Bone marrow (tissue), 2 donors: Measurements from ENCODE around the gene XIST.
"Not testable (repeated sequence)": the region's sequence is repeated elsewhere in the genome, so short reads cannot be mapped to it uniquely, and the experiment has no call there.

Experiments used
- DNase-seq, 2 donors: peaks; one replicate each; lab custom pipeline; 2025; lab: John Stamatoyannopoulos, UW

The XIST gene

GRCh38 chrX:73852467-73852866 is at the start of gene XIST:
TSS of gene XIST (minus strand) at chrX:73852714.
- DNase-seq: no peak

DNA sequence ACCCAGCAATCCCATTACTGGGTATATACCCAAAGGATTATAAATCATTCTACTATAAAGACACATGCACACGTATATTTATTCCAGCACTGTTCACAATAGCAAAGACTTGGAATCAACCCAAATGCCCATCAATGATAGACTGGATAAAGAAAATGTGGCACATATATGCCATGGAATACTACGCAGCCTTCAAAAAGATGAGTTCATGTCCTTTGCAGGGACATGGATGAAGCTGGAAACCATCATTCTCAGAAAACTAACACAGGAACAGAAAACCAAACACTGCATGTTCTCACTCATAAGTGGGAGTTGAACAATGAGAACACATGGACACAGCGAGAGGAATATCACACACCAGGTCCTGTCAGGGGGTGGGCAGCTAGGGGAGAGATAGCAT is 45.8 kb upstream of the XIST start:
- DNase-seq: not testable (repeated sequence)

DNA sequence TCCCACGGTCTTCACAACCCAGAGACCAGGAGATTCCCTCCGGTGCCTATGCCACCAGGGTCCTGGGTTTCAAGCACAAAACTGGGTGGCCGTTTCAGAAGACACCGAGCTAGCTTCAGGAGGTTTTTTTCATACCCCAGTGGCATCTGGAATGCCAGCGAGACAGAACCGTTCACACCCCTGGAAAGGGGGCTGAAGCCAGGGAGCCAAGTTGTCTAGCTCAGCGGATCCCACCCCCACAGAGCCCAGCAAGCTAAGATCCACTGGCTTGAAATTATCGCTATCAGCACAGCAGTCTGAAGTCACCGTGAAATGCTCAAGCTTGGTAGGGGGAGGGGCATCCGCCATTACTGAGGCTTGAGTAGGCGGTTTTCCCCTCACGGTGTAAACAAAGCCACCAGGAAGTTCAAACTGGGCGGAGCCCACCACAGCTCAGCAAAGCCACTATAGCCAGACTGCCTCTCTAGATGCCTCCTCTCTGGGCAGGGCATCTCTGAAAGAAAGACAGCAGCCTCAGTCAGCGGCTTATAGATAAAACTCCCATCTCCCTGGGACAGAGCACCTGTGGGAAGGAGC is 40.1 kb upstream of the XIST start:
- not testable (repeated sequence) for DNase-seq

DNA sequence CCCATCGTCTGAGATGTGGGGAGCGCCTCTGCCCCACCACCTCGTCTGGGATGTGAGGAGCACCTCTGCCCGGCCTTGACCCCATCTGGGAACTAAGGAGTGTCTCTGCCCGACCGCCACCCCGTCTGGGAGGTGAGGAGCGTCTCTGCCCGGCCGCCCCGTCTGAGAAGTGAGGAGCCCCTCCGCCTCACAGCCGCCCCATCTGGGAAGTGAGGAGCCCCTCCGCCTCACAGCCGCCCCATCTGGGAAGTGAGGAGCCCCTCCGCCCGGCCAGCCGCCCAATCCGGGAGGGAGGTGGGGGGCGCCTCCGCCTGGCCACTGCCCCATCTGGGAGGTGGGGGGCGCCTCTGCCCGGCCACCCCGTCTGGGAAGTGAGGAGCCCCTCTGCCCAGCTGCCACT is 29.7 kb upstream of the XIST start:
- DNase-seq: not testable (repeated sequence)

DNA sequence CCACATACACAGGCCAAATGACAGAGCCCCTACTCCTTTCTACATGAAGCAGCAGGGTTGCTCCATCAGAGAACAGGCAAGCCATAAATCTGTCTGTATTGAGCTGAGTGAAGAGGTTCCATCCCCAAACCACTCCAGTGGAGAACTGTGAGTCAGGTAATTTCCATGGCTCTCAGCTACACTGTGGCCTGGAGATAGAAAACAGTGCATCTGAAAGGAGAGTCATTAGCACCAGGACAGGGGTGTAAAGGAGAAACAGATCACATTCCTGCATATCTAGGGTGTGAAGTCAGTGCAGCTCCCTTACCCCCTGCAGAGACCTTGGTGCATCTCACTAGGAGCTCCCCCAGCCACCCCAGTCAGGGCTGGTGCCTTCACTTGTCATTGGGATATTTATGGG is 25.2 kb upstream of the XIST start:
- DNase-seq: no peak

GRCh38 chrX:73876911-73877310 is 24.4 kb upstream of the XIST start:
- DNase-seq: no peak

- no peak for DNase-seq
Measured at GRCh38 chrX:73868916-73869315, 16.4 kb upstream of the XIST start.

DNA sequence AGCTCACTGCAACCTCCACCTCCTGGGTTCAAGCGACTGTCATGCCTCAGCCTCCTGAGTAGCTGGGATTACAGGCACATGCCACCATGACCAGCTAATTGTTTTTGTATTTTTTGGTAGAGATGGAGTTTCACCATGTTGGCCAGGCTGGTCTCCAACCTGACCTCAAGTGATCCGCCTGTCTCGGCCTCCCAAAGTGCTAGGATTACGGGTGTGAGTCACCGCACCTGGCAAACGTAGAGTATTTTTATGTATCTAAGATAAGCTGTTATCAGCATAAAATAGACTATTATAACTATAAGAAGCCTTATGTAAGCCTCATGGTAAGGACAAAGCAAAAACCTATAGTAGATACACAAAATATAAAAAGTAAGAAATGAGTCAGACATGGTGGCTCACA is 14.6 kb upstream of the XIST start:
- no peak for DNase-seq

- no peak for DNase-seq
Measured at GRCh38 chrX:73863852-73864251, 11.3 kb upstream of the XIST start.

- DNase-seq: no peak
Measured at GRCh38 chrX:73863268-73863667, 10.8 kb upstream of the XIST start.

DNA sequence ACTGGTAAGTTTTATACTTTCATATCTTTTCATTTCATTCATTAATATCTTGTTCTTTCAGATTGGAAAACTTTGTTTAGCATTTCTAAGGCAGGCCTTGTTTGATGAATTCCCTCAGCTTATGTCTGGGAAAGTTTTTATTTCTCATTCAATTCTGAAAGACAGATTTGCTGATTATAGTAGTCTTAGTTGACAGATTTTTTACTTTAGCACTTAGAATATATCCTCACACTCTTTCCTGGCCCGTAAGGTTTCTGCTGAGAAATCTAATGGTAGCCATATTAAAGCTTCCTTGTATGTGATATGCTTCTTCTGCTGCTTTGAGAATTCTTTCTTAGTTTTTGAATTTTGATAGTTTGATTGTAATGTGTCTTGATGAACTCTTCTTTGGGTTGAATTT is 7.1 kb upstream of the XIST start:
- no peak for DNase-seq

GRCh38 chrX:73855546-73855945 is 3.0 kb upstream of the XIST start:
- DNase-seq: peak; percentile 0 to 24

DNA sequence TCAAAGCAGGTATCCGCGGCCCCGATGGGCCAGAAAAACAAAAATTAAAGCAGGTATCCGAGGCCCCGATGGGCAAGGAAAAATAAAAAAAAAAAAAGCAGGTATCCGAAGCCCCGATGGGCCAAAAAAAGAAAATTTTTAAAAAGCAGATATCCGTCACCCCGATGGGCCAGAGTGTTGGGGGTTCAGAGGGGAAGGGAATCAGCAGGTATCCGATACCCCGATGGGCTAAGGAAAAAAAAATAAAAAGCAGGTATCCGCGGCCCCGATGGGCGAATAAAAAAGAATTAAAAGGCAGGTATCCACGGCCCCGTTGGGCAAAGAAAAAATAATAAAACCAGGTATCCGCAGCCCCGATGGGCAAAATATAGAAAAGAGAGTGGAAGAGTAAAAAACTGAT is 492 bp downstream of the XIST start:
- no peak for DNase-seq

- no peak for DNase-seq
Measured at GRCh38 chrX:73851014-73852009, 1.2 kb downstream of the XIST start.

- DNase-seq: no peak
Measured at GRCh38 chrX:73850124-73851013, 2.1 kb downstream of the XIST start.

DNA sequence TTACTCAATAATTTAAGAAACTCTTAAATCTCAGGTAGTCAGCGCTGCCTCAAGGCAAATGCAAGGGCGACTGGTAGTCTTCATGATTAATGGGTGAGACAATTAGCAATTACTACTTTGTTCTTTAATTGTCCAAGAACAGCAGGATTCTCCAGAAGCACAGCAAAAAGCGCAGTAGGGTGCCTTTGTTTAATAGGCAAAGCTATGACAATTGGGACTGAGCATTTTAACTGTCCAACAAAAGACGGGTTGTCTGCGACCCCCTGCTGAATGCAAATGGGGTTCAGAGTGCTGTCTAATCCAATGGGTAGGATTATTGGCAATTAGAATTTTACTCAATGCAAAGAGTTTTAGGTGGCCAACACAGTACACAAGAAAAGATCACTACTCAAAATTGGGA is 3.4 kb downstream of the XIST start:
- DNase-seq: no peak

DNA sequence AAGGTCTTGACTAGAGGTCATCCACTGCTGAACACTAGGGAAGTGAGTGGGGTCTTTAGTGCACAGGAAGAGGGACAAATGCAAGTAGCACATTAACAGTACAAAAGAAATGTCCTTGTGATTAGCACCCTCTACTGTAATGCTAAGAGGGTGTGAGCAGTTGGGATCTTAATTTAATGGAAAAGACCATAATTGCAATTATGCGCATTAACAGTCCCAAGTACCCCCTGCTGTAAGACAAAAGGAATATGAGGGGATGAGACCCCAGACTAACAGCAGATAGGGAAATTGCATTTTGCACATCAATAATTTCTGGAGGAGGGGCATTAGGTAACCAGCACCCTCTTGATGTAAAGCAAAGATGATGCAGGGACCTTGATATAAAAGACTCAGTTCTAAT is 4.5 kb downstream of the XIST start:
- no peak for DNase-seq

DNA sequence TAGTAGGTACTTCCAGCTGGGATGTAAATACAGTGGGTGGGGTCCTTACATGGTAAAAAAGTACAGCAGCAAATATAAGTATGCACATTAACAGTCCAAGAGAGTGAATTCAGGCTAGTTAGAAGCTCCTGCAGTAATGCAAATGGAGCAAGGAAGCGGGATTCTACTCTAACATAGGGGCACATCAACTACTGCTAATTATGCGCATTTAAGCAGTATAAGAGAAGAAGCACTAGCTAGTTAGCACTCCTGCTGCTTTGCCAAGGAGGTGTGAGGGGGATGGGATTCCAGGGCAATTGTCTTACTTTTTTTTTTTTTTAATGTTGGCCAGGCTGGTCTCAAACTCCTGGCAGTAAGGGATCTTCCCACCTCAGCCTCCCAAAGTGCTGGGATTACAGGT is 5.4 kb downstream of the XIST start:
- no peak for DNase-seq

GRCh38 chrX:73842541-73843234 is 9.8 kb downstream of the XIST start:
- no peak for DNase-seq

- no peak for DNase-seq
Measured at GRCh38 chrX:73841337-73841736, 11.2 kb downstream of the XIST start.

DNA sequence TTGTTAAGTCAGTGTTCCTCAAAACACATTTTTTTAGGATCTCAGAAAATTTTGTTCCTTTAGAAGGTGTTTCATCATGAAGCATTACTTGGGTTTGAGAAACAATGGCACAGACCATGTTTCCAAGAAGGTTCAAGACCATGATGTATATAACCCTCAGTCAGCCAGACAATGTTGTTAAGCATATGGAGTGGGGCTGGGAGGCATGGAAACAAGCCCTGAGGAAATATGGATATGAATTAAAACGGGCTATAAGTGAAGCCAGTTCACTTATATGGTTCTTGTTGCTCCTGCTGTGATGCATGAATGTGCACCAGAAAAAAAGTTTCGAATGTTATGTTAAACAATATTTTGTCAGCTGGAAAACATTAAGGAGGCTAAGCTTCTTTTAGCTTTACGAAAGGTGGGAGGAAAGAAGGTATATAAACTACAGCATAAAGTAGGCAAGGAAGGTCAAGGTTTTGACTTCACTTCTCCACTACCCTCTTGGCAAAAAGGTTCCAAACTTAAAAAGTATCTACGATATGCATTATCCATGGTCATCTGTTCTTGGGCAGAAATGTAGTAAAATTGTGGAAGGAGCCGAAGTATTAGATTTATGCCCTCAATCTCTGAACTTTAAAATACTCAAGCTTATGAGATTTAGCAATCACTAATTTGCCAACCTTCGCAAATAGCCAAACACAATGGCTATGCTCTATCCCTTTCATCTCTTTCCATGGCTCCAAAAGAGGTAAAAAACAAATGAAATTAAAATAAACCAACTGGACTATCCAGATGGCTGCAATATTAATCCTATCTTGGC is 12.2 kb downstream of the XIST start:
- no peak for DNase-seq
